SJSA1 (cell line): ENCODE results near the gene TSC1. TPM values are rescaled to one million over a fixed set of nuclear protein-coding genes. Genes with fewer than 3 reads are reported as not detected.
"Not testable (repeated sequence)": the region's sequence is repeated elsewhere in the genome, so short reads cannot be mapped to it uniquely, and the experiment has no call there.

Experiments used
- DNase-seq, 2 experiments: peaks; one replicate each; pipeline ENCODE4 v3.0.0-alpha.2; 2015 to 2020; ENCODE audit warnings: low spot score in 2 of 2, low read depth in 1 of 2
- H3K27ac ChIP-seq: fragments of 250-450 bp; sonication (Bioruptor Pico); 2 replicates; pipeline ENCODE4 v1.5.1; 2020; ENCODE audit warnings: mild to moderate bottlenecking, moderate library complexity
- H3K27me3 ChIP-seq: fragments of 250-450 bp; sonication (Bioruptor Pico); replicated peaks from 2 replicates; pipeline ENCODE4 v1.5.1; 2020; ENCODE audit warnings: mild to moderate bottlenecking, moderate library complexity
- H3K36me3 ChIP-seq: fragments of 250-450 bp; sonication (Bioruptor Pico); 2 replicates; pipeline ENCODE4 v1.5.1; 2020; ENCODE audit warnings: mild to moderate bottlenecking
- H3K4me1 ChIP-seq: fragments of 250-450 bp; sonication (Bioruptor Pico); replicated peaks from 2 replicates; pipeline ENCODE4 v1.6.1; 2021; ENCODE audit warnings: mild to moderate bottlenecking
- H3K4me3 ChIP-seq: fragments of 250-450 bp; sonication (Bioruptor Pico); 2 replicates; pipeline ENCODE4 v1.5.1; 2020; ENCODE audit warnings: mild to moderate bottlenecking
- H3K9me3 ChIP-seq: fragments of 250-450 bp; sonication (Bioruptor Pico); replicated peaks from 2 replicates; pipeline ENCODE4 v1.5.1; 2020; ENCODE audit warnings: mild to moderate bottlenecking
- total RNA-seq: library from RNA; depleted of rRNA; stranded (reverse); fragments of >200 nt; shearing (Covaris generic); gene quantifications from 2 replicates; pipeline ENCODE4 v1.2.3, GENCODE V29; 2014

The TSC1 gene
- total RNA-seq, 1 experiment from 2014 or later: 54.5 TPM

DNA sequence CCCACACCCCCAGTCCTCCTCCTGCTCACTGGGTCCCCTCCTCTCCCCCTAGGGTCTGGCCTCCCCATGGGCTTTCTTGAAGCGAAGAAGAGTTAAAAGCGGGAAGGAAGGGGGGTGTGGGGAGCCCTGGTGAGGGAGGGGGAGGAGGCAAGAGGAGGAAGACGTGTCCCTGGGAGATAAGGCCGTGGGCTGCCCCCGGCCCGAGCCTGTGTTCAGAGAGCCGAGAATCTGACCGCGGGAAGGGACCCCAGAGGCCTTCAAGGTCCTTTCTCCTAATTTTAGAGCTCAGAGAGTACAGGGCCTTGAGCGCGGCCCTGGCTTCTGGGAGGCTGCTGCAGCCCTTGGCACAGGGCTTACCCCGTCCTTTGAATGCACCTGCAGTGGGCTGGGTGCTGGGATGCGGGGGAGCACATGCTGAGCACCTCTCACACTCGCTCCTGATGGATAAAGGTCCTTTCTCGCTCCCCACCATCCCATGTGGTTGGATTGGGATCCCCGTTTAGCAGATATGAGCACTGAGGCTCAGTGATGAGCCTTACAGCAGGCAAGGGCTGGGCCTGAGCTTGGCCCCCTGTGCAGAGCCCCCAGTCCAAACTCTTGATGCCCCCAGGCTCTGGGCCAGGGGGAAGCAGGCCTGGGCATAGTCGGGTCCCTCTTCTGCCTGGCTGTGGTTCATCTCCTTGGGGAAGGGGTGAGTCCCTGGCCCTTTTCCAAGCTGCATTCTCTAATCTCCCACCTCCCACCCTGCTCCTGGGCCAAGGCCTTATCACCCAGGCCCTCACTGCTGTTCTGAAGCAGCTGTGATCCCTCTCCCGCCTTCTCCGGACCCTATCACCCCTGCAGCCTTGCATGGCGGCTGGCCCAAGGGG lies 40.0 kb upstream of the TSC1 start:
- H3K9me3 ChIP-seq: no peaks in the 10 kb centered on the region
- H3K27me3 ChIP-seq: peaks cover 40% of the 10 kb centered on the region; the same call in 1 of the 2 replicates
- no peaks in the 10 kb centered on the region for H3K4me1 ChIP-seq
- H3K4me3 ChIP-seq: no peak overlapping the region
- no peaks in the 10 kb centered on the region for H3K36me3 ChIP-seq
- no peak overlapping the region for H3K27ac ChIP-seq
- DNase-seq: no peak

DNA sequence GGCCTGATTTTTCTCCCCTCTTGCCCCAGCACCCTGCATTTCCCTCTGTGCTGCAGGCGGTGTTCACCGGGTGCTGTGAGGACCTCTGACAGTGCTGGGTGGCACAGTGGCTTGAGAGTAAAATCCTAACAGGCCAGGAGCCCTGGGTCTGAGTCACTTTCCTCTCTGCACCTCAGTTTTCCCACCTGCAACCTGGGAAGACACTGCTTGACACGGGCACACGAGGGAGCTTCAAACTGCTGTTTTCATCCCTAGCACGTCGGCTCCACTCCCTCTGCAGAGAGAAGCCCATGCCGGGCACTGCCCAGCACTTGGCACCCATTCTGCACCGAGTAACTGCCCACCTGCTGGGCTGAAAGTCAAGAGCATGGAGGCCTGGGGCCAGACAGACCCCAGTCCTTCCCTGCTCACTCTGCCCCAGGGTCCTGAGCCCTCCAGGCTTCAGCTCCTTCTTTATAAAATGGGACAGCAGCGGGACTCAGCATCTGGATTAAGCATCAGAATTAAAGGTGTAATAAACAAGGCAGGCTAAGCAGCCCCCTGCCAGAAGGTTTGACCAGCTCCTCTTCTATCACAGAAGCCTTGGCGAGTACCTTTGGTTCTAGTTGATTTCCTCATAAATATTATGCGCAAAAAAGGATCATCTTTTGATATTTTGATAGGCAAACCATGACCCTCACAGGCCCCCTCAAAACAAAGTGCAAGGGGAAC lies 39.2 kb upstream of the TSC1 start:
- H3K9me3 ChIP-seq: no peaks in the 10 kb centered on the region
- DNase-seq: no peak
- no peaks in the 10 kb centered on the region for H3K36me3 ChIP-seq
- no peak overlapping the region for H3K27ac ChIP-seq
- H3K4me3 ChIP-seq: no peak overlapping the region
- H3K4me1 ChIP-seq: no peaks in the 10 kb centered on the region
- H3K27me3 ChIP-seq: peaks cover 43% of the 10 kb centered on the region

DNA sequence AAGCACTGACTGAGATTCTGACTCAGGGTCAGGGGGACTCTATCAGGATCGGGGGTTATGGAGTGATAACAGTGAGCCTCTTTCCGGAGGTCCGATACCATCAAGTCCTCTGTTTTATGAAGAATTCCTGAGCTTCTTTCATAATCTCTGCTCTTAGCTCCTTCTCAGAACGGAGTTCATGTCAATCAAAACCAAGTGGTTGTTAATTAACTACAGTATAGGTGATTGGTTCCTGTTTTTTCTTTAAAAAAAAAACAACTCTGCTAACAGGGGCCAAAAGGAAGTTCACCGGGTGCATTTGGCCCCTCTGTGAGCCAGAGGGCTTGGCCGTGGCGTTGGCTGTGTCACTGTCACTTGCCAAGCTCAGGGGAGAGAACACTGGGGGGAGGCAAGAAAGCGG lies 38.0 kb upstream of the TSC1 start:
- no peaks in the 10 kb centered on the region for H3K36me3 ChIP-seq
- no peaks in the 10 kb centered on the region for H3K4me1 ChIP-seq
- no peak overlapping the region for H3K4me3 ChIP-seq
- no peak overlapping the region for H3K27ac ChIP-seq
- no peaks in the 10 kb centered on the region for H3K9me3 ChIP-seq
- no peak for DNase-seq
- H3K27me3 ChIP-seq: peaks cover 49% of the 10 kb centered on the region

DNA sequence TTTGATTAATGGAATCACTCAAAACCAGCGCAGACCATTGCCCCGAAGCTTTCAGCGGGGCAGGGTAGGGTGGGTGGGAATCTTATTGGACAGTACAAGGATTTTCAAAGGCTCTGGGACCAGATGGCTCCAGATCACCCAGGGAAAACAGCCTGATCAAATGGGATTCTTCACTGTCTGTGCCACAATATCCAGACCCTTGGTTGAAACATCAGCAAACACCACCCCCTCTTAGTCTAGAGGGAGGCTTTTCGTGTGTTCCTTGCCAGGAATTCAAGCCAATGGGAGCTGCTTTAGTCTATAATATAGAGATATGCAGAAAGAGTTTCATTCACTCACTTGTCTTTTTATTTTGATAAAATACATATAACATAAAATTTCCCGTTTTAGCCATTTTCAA lies 35.7 kb upstream of the TSC1 start:
- no peaks in the 10 kb centered on the region for H3K9me3 ChIP-seq

DNA sequence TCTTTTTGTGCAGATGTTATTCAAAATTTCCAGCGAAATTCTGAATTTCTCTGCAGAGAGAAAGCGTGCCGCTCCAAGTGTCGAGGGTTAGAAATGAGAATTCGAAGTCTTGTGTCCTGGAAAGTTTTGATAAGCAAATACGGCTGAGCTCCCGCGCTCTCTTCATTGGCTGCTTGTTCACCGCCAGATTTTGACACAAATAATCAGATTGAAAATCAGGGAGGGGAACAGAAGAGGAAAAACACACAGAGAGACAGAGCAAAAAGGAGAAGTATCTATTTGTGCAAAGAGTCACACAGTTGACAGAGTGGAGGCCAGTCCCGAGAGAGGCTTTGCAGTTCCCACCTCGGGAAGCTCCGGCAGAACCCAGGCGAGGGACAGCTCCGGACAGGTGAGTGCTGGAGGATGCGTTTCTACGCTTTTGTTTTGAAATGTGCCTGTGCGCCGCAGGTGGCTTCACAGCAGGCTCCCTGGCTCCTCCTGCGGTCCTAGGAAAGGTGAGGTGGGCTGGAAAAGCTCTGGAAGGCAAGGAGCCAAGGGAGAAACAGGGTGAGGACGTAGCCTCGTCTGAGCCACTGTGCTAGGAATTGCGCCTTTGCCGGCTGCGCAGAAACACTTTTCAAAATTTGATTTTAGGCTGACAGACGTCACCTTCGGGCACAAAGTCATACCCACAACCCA lies 34.2 kb upstream of the TSC1 start, which contains the start of gene GFI1B:
GFI1B (plus strand) TSS at position 244 of the 681 bp plus-strand sequence. CDS start 7,985 bp downstream, outside the sequence.
- Histone ChIP-seq H3K36me3 (no peaks in the 10 kb centered on the region), H3K4me3 (no peak within 1 kb of the TSS), H3K9me3 (no peaks in the 10 kb centered on the region), H3K27me3 (peaks cover 30% of the 10 kb centered on the region), H3K4me1 (no peaks in the 10 kb centered on the region), H3K27ac (no peak within 1 kb of the TSS)
- no peak for DNase-seq

More for the DNA sequence above, 35.7 kb upstream of the TSC1 start:
- Histone ChIP-seq H3K27ac (no peak overlapping the region), H3K36me3 (no peaks in the 10 kb centered on the region), H3K4me3 (no peak overlapping the region), H3K4me1 (no peaks in the 10 kb centered on the region), H3K27me3 (peaks cover 33% of the 10 kb centered on the region)
- DNase-seq: no peak

DNA sequence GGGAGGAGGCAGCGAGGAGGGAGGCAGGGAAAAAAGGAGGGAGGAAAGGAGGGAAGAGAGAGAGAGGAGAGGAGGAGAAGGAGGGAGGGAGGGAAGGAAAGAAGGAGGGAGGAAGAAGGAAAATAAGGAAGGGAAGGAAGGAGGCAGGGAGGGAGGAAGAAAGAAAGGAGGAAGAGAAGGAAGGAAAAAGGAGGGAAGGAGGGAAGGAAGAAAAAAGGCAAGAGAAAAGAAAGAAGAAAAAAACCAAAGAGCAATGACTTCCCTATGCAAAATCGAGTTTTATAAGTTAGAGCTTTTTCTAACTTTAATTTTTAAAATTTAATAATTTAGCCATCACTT lies 33.7 kb upstream of the TSC1 start:
- DNase-seq: no peak
- H3K36me3 ChIP-seq: no peaks in the 10 kb centered on the region
- no peak overlapping the region for H3K4me3 ChIP-seq
- H3K9me3 ChIP-seq: no peaks in the 10 kb centered on the region
- H3K27ac ChIP-seq: no peak overlapping the region
- peaks cover 26% of the 10 kb centered on the region for H3K27me3 ChIP-seq
- H3K4me1 ChIP-seq: no peaks in the 10 kb centered on the region

DNA sequence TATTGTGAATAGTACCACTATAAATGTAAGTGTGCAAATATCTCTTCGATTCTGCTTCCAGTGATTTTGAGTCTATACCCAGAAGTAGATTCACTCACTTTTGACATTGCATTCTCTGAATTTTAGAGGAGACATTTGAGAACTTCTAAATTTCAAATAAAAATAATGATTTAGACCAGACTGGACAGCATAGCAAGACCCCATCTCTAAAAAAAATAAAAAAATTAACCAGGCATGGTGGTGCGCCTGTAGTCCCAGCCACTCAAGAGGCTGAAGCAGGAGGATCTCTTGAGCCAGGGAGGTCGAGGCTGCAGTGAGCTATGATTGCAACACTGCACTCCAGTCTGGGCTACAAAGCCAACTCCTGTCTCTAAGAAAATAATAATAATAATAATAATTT lies 32.2 kb upstream of the TSC1 start:
- Histone ChIP-seq H3K9me3 (no peaks in the 10 kb centered on the region), H3K27me3 (peaks cover 26% of the 10 kb centered on the region), H3K36me3 (no peaks in the 10 kb centered on the region), H3K4me1 (0 out of 2 replicates have a peak, but pooled peaks cover 6% of the 10 kb centered on the region), H3K4me3 (no peak overlapping the region), H3K27ac (no peak overlapping the region)
- no peak for DNase-seq

DNA sequence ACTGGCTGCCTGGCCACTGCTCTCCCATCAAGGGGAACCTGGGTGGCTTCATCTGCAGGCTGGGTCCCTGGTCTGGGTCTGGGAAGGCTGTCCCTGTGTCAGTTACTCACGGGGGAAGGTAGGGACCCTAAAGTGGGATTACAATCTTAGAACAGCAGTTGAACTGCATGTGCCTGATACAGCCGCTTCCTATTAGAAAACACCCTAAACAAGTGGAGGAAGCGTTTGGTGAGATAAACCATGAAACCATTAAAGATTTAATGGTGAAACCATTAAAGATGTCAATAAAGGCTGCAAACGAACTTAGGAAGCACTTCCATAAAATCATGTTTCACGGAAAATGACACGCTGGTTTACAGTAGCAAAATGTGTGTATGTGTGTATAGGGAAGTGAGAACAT lies 31.5 kb upstream of the TSC1 start:
- Histone ChIP-seq H3K36me3 (no peaks in the 10 kb centered on the region), H3K9me3 (no peaks in the 10 kb centered on the region), H3K27ac (no peak overlapping the region), H3K27me3 (peaks cover 23% of the 10 kb centered on the region), H3K4me3 (no peak overlapping the region), H3K4me1 (0 out of 2 replicates have a peak, but pooled peaks cover 6% of the 10 kb centered on the region)
- DNase-seq: no peak

DNA sequence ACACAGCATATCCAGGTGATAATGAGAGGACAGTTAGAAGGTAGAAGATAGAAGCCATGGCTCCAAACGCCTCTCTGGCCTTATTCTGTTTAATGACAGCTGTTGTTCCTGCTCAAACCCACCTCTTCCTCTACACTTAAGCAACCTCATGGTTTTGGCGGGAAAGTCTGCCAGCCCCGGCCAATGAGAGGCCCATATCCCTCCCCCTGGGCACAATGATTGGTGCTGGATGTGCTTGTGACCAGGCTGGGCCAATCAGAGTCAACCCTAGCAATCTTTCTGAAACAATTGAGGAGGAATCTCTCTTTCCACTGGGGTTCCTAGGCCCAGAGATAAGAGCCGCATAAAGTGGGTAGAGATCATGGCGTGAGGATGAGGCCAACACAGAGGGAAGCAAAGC lies 29.3 kb upstream of the TSC1 start:
- H3K4me1 ChIP-seq: 0 out of 2 replicates have a peak, but pooled peaks cover 6% of the 10 kb centered on the region
- no peaks in the 10 kb centered on the region for H3K9me3 ChIP-seq
- no peak overlapping the region for H3K4me3 ChIP-seq
- H3K36me3 ChIP-seq: no peaks in the 10 kb centered on the region
- no peak for DNase-seq
- H3K27me3 ChIP-seq: peaks cover 7% of the 10 kb centered on the region
- no peak overlapping the region for H3K27ac ChIP-seq

DNA sequence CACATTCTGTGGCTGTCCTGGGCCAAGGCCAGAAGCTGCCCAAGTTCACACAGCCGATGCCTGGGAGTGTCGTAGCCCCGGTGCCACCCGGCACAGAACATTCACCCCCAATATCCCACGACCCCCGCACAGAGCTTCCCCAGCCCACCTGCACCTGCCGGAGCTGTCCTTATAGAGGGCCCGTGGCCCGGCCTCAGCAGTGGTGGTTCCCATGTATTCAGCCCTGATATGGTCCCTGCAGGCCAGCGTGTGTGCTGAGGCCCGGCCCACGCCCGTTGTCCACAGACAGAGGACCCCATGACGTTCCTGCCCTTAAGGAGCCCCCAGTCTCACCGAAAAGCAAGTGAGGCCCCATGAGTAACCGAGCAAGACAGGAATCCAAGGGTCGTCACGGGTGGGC lies 28.8 kb upstream of the TSC1 start:
- Histone ChIP-seq H3K27ac (no peak overlapping the region), H3K4me3 (no peak overlapping the region), H3K4me1 (0 out of 2 replicates have a peak, but pooled peaks cover 6% of the 10 kb centered on the region), H3K9me3 (no peaks in the 10 kb centered on the region), H3K27me3 (peaks cover 2% of the 10 kb centered on the region), H3K36me3 (no peaks in the 10 kb centered on the region)
- DNase-seq: no peak

DNA sequence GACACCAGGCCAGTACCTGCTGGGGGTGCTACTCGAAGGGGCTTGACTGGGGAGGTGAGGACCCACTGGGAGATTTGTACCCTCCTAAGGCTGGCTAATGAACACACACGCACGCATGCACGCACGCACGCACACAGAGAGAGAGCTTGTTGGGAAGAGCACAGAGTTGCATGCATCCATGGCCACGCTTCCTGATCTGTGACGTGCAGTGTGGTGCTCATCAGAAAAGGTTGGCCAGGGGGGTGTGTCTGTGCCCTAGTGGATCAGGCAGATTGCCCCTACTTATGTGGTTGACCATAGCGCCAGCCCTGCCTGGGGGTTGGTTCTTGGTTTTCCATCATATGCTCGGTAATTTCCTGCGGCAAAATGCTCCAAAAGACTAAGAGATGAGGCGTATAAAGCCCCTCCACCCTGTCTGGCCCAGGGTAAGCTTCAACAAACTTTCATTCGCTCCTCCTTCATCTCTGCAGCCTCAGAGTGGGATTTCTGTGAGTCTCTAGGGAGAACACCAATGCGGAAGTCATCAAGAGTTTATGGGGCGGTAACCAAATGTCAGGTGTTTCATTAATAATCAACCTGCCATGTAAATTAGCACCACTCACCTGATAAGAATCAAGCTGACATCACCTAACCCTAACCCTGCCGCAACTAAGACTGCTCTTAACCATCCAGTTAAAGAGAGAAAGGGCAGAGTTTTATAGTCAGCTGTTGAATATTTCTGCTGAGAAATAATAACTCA lies 26.1 kb upstream of the TSC1 start:
- DNase-seq: no peak
- H3K27ac ChIP-seq: no peak overlapping the region
- no peaks in the 10 kb centered on the region for H3K36me3 ChIP-seq
- H3K4me1 ChIP-seq: 0 out of 2 replicates have a peak, but pooled peaks cover 6% of the 10 kb centered on the region
- H3K27me3 ChIP-seq: no peaks in the 10 kb centered on the region; the same call in 1 of the 2 replicates
- no peaks in the 10 kb centered on the region for H3K9me3 ChIP-seq
- H3K4me3 ChIP-seq: no peak overlapping the region

DNA sequence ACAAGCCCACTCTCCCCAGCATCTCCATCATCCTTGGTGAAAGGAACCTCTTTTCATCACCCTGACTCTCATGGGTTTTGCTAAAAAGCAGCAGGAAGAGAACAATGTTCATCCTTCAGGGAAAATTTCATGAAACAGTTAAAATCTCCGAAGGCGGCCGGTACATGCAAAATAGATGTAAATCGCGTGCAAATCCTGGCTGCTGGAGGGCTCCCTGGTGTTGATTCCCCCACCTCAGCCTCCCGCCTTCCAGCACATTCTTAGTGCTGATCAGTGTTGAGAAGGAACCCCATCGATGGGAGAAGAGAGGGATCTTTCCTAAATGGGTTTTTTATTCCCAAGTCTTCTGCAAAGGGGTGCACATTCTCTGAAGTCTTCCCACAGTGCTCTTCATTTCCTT lies 25.4 kb upstream of the TSC1 start:
- H3K4me1 ChIP-seq: 0 out of 2 replicates have a peak, but pooled peaks cover 6% of the 10 kb centered on the region
- H3K36me3 ChIP-seq: no peaks in the 10 kb centered on the region
- no peaks in the 10 kb centered on the region for H3K9me3 ChIP-seq
- DNase-seq: no peak
- no peak overlapping the region for H3K4me3 ChIP-seq
- no peaks in the 10 kb centered on the region for H3K27me3 ChIP-seq
- no peak overlapping the region for H3K27ac ChIP-seq

DNA sequence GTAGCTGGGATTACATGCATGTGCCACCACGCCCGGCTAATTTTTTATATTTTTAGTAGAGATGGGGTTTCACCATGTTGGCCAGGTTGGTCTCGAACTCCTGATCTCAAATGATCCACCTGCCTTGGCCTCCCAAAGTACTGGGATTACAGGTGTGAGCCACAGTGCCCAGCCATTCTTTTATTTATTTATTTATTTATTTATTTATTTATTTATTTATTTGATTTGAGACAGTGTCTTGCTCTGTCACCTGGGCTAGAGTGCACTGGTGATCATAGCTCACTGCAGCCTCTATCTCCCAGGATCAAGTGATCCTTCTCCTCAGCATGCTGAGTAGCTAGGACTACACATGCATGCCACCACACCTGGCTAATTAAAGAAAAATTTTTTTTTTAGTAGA lies 23.5 kb upstream of the TSC1 start:
- DNase-seq, H3K4me3 ChIP-seq, H3K27me3 ChIP-seq, H3K9me3 ChIP-seq, H3K27ac ChIP-seq, H3K4me1 ChIP-seq, H3K36me3 ChIP-seq: not testable (repeated sequence)
